HG02571 (cell line): Measurements from ENCODE around the gene ZBTB20.

Experiments used
- ATAC-seq: cut with Tn5 transposase; IDR thresholded peaks from one replicate; pipeline ENCODE4 v1.9.1; 2021; ENCODE audit warnings: mild to moderate bottlenecking, moderate library complexity; ENCODE audit not compliant: unreplicated experiment

Gene ZBTB20

GRCh38 chr3:114878114-114878839, 268.8 kb downstream of the ZBTB20 start:
- no peak for ATAC-seq

GRCh38 chr3:114877378-114878113, 269.5 kb downstream of the ZBTB20 start:
- no peak for ATAC-seq

- no peak for ATAC-seq
These were observed 272.5 kb downstream of the ZBTB20 start for GRCh38 chr3:114874522-114874971.

GRCh38 chr3:114873591-114873990, 273.5 kb downstream of the ZBTB20 start:
- ATAC-seq, result no peak

- ATAC-seq, result no peak
These were observed 274.5 kb downstream of the ZBTB20 start for GRCh38 chr3:114872588-114872987.

- no peak for ATAC-seq
These were observed 275.0 kb downstream of the ZBTB20 start for GRCh38 chr3:114872050-114872449.

GRCh38 chr3:114867835-114868503, 279.1 kb downstream of the ZBTB20 start:
- ATAC-seq, result no peak

GRCh38 chr3:114867359-114867758, 279.7 kb downstream of the ZBTB20 start:
- ATAC-seq, result no peak

- no peak for ATAC-seq
These were observed 280.7 kb downstream of the ZBTB20 start for GRCh38 chr3:114866430-114866829.

- ATAC-seq, result no peak
These were observed 282.1 kb downstream of the ZBTB20 start for GRCh38 chr3:114864970-114865369.

- no peak for ATAC-seq
These were observed 283.2 kb downstream of the ZBTB20 start for GRCh38 chr3:114863848-114864247.

- no peak for ATAC-seq
These were observed 285.4 kb downstream of the ZBTB20 start for GRCh38 chr3:114861666-114862065.

GRCh38 chr3:114860531-114860930, 286.6 kb downstream of the ZBTB20 start:
- no peak for ATAC-seq

- no peak for ATAC-seq
These were observed 288.8 kb downstream of the ZBTB20 start for GRCh38 chr3:114858329-114858728.

- ATAC-seq, result no peak
These were observed 289.8 kb downstream of the ZBTB20 start for GRCh38 chr3:114857299-114857701.

- ATAC-seq, result no peak
These were observed 290.3 kb downstream of the ZBTB20 start for GRCh38 chr3:114856835-114857234.

GRCh38 chr3:114855839-114856238, 291.2 kb downstream of the ZBTB20 start:
- ATAC-seq, result no peak

- no peak for ATAC-seq
These were observed 294.1 kb downstream of the ZBTB20 start for GRCh38 chr3:114852966-114853365.

- no peak for ATAC-seq
These were observed 296.2 kb downstream of the ZBTB20 start for GRCh38 chr3:114850898-114851297.

- ATAC-seq, result no peak
These were observed 298.3 kb downstream of the ZBTB20 start for GRCh38 chr3:114848643-114849350.

GRCh38 chr3:114848082-114848481, 299.0 kb downstream of the ZBTB20 start:
- ATAC-seq, result no peak
